ENCODE data around the gene ATXN2L.

ATXN2L gene

DNA sequence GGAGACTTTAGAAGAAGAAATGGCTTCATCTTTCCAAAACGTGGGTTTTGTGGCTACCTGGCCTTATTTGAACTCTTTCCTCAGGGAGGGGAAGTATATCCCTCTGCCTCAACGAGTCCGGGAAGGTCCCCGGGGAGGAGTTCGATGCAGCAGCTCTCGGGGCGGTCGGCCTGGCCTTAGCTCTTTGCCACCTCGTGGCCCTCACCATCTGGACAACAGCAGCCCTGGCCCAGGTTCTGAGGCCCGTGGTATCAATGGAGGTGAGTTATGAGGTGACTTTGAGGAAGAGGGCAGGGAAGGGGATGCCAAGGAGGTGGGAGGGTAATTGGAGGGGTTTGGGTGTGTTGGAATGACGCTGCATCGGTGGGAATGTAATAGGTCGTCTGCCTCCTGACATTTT, 7.7 kb downstream of the ATXN2L start:
- peaks cover 100% of the 10 kb centered on the region for H3K36me3 Mint-ChIP-seq (ENCODE audit: low read depth)

DNA sequence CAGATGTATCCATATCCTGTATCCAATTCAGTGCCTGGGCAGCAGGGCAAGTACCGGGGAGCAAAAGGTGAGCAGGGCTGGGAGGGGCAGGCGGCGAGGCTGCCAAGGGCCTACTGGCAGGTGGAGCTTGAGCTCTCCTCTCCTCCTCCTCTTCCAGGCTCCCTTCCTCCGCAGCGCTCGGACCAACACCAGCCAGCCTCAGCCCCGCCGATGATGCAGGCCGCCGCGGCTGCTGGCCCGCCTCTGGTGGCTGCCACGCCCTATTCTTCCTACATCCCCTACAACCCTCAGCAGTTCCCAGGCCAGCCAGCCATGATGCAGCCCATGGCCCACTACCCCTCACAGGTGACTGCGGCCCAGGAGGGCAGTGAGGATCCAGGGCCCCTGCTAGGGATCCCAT, 11.6 kb downstream of the ATXN2L start:
- Mint-ChIP-seq H3K27me3 (no peaks in the 10 kb centered on the region), H3K36me3 (ENCODE audit: low read depth) (peaks cover 99% of the 10 kb centered on the region), H3K9me3 (no peaks in the 10 kb centered on the region), H3K27ac (peak overlapping the region; percentile 66), H3K4me3 (no peak overlapping the region), H3K4me1 (ENCODE audit: low read depth) (peaks cover 28% of the 10 kb centered on the region)
- DNase-seq, result no peak

More for the DNA sequence above, 7.7 kb downstream of the ATXN2L start:
- H3K4me1 Mint-ChIP-seq (ENCODE audit: low read depth), result peaks cover 34% of the 10 kb centered on the region
- H3K9me3 Mint-ChIP-seq, result no peaks in the 10 kb centered on the region
- H3K27me3 Mint-ChIP-seq, result no peaks in the 10 kb centered on the region
- H3K4me3 Mint-ChIP-seq, result no peak overlapping the region
- peak overlapping the region; percentile 64 for H3K27ac Mint-ChIP-seq
- no peak for DNase-seq

DNA sequence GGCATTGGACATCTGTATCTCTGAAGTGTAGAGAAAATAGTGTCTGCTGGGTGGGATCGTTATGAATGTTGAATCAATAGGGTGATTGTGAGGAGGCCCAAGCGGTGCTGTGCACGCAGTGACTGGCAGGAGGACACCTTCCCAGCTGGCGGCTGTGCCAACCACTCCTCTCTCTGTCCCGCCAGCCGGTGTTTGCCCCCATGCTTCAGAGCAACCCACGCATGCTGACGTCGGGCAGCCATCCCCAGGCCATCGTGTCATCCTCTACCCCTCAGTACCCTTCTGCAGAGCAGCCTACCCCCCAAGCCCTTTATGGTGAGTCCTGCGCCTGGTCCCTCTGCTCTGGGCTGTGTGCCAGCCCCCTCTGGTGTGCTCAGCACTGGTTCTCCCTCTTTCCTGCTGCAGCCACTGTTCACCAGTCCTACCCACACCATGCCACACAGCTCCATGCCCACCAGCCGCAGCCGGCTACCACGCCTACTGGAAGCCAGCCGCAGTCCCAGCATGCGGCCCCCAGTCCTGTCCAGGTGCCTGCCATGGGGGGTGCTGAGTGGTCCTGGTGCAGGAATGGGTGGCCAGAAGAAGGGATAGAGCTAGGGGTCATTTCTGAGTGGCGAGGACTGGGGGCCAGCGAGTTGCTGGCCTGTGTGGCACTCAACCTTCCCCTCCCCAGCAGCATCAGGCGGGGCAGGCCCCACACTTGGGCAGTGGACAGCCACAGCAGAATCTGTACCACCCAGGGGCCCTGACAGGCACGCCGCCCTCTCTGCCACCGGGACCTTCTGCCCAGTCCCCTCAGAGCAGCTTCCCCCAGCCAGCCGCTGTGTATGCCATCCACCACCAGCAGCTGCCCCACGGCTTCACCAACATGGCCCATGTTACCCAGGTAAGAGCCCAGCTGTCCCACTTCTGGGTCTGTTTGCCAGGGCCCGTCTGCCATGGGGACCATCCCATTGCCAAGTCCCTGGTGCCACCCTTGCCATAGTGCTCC, 12.4 kb downstream of the ATXN2L start:
- peak overlapping the region; percentile 66 for H3K27ac Mint-ChIP-seq
- H3K36me3 Mint-ChIP-seq (ENCODE audit: low read depth), result peaks cover 99% of the 10 kb centered on the region
- H3K4me3 Mint-ChIP-seq, result no peak overlapping the region
- H3K4me1 Mint-ChIP-seq (ENCODE audit: low read depth), result peaks cover 23% of the 10 kb centered on the region
- no peak for DNase-seq
- no peaks in the 10 kb centered on the region for H3K9me3 Mint-ChIP-seq
- H3K27me3 Mint-ChIP-seq, result no peaks in the 10 kb centered on the region

DNA sequence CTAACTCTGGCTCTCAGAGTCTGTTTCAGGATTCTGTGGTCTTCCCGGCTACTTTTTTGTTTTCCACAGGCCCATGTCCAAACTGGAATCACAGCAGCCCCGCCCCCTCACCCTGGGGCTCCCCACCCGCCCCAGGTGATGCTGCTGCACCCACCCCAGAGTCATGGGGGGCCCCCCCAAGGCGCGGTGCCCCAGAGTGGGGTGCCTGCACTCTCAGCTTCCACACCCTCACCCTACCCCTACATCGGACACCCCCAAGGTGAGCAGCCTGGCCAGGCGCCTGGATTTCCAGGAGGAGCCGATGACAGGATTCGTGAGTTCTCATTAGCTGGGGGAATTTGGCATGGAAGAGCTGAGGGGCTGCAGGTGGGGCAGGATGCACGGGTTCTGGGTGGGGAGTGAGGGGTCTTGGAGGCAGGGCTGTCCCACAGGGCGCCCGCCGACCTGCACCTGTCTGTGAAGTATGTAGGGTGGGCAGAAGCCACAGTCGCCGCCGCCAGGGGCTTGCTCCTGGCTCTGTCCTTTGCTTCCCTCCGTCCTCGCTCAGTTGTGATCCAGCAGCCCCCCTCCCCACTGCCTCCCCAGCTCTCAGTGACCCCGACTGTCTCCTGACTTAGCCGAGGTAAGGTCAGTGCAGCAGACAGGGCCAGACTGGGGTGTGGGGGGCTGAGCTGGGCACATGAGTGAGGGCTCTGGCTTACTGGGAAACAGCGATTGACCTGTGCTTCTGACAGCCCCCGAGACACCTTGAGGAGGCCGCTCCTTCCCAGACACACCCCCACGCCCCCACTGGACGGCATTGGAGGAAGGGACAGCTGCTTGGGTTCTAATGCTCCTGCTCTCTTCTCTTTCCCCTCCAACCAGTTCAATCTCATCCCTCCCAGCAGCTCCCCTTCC, 13.3 kb downstream of the ATXN2L start:
- H3K27me3 Mint-ChIP-seq, result no peaks in the 10 kb centered on the region
- no peaks in the 10 kb centered on the region for H3K9me3 Mint-ChIP-seq
- no peak overlapping the region for H3K4me3 Mint-ChIP-seq
- H3K36me3 Mint-ChIP-seq (ENCODE audit: low read depth), result peaks cover 96% of the 10 kb centered on the region
- H3K4me1 Mint-ChIP-seq (ENCODE audit: low read depth), result peaks cover 22% of the 10 kb centered on the region
- no peak for DNase-seq
- H3K27ac Mint-ChIP-seq, result peak overlapping the region; percentile 67

DNA sequence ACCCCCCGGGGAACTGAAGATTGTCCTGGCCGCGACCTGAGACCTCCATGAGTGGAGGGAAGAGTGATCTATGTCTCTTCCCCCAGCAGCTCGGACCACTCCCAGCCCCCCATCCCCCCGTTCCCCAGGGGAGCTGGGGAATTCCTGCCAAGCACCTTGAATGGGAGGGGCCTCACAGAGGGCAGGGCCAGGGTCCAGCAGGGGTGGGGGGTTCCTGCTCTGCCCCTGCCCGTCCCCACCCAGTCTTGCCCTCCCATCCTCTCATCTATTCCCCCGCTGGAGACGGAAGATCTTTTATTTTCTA, 13.9 kb downstream of the ATXN2L start:
- Mint-ChIP-seq H3K27ac (peak overlapping the region; percentile 67), H3K4me1 (ENCODE audit: low read depth) (peaks cover 22% of the 10 kb centered on the region), H3K9me3 (no peaks in the 10 kb centered on the region), H3K4me3 (no peak overlapping the region), H3K27me3 (no peaks in the 10 kb centered on the region), H3K36me3 (ENCODE audit: low read depth) (peaks cover 96% of the 10 kb centered on the region)
- no peak for DNase-seq

DNA sequence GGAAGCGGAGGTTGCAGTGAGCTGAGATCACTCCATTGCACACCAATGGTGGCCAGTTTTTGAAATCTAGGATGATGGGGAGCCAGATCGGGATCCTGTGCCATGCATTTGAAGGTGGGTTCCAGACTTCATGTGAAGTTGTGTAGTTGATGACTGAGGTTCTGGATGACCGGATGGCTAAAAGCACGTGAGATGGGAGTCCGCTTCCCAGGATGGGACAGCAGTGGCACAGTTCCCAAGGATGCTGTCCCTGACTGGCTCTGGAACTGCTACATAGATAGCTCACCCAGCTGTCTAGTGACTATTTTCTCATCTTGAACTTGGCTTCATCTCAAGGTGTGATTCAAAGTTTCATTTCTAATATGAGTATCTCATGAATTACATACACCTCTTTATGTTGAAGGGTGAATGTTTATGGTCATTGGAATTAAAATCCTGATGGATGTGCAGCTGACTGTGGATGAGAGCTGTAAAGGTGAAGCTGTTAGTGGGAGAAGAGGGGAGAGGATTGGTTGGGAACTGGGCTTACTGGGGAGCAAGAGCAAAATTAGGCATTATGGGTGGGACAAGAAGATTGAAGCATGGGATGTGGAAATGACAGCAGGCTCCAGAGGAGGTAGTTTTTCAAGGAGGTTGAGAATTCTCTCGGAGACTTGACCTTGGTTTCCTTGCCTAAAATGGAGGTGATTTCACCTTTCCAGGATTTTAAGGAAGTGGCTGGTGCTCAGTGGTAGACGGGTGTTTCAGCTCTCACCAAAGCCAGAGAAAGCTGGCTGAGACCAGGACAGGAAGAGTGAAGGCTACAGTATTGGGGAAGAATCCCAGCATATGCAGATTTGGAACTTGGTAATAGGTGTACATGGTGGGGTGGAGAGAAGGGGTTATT, 15.1 kb downstream of the ATXN2L start:
- Mint-ChIP-seq H3K27ac (peak overlapping the region; percentile 81), H3K4me3 (no peak overlapping the region), H3K36me3 (ENCODE audit: low read depth) (peaks cover 96% of the 10 kb centered on the region), H3K9me3 (no peaks in the 10 kb centered on the region), H3K4me1 (ENCODE audit: low read depth) (peaks cover 20% of the 10 kb centered on the region), H3K27me3 (no peaks in the 10 kb centered on the region)
- DNase-seq, result no peak

DNA sequence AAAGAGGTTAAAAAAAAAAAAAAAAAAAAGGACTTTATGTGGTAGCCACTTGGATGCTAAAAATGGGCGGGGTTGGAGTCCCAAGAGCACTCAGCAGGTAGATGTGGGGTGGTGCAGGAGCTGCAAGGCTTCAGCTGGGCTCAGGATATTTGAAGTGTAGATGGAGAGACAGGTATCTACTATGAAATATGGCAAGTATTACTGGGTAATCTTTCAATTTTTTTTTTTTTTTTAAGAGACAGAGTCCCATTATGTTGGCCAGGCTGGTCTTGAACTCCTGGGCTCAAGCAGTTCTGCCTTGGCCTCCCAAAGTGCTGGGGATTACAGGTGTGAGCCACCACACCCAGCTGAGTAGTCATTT, 15.7 kb downstream of the ATXN2L start:
- no peaks in the 10 kb centered on the region for H3K27me3 Mint-ChIP-seq
- H3K36me3 Mint-ChIP-seq (ENCODE audit: low read depth), result peaks cover 96% of the 10 kb centered on the region
- H3K4me1 Mint-ChIP-seq (ENCODE audit: low read depth), result peaks cover 23% of the 10 kb centered on the region
- H3K9me3 Mint-ChIP-seq, result no peaks in the 10 kb centered on the region
- DNase-seq, result no peak
- peak overlapping the region; percentile 81 for H3K27ac Mint-ChIP-seq
- H3K4me3 Mint-ChIP-seq, result no peak overlapping the region

DNA sequence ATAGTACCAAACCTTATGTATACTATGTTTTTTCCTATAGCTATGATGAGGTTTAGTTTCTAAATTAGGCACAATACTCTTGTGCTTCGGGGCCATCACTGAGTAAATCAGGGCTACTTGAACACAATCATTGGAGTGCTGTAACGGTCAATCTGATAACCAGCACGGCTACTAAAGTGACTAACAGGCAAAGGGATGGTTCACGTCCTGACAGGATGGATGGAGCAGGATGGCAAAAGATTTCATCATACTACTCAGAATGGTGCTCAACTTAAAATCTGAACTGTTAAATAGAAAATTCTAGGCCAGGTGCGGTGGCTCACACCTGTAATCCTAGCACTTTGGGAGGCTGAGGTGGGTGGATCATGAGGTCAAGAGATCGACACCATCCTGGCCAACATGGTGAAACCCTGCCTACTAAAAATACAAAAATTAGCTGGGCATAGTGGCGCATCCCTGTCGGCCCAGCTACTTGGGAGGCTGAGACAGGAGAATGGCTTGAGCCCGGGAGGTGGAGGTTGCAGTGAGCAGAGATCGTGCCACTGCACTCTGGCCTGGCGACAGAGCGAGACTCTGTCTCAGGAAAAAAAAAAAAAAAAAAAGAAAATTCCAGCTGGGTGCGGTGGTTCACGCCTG, 16.3 kb downstream of the ATXN2L start:
- peaks cover 96% of the 10 kb centered on the region for H3K36me3 Mint-ChIP-seq (ENCODE audit: low read depth)
- no peaks in the 10 kb centered on the region for H3K9me3 Mint-ChIP-seq
- no peak overlapping the region for H3K4me3 Mint-ChIP-seq
- peaks cover 24% of the 10 kb centered on the region for H3K4me1 Mint-ChIP-seq (ENCODE audit: low read depth)
- no peak for DNase-seq
- H3K27me3 Mint-ChIP-seq, result no peaks in the 10 kb centered on the region
- peak overlapping the region; percentile 81 for H3K27ac Mint-ChIP-seq

DNA sequence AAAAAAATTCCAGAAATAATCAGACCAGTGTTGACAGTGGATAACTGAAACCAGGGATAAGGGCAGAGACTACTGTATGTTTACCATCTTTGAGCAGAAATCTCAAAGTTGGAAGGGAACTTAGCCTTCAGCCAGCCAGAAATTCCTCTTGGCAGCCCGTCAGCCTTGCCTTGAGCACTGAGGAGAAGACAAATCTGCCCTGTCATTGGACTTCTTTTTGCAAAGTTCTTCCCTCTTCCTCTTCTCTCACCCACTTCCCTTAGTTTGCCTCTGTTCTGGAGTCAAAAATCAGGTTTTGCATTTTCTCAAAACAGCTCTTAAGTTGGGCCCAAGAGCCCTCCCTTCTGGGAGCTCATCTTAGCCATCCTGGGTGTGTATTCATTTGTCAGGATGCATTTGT, 17.1 kb downstream of the ATXN2L start:
- Mint-ChIP-seq H3K27ac (peak overlapping the region; percentile 77), H3K4me1 (ENCODE audit: low read depth) (peaks cover 32% of the 10 kb centered on the region), H3K9me3 (no peaks in the 10 kb centered on the region), H3K27me3 (no peaks in the 10 kb centered on the region), H3K4me3 (no peak overlapping the region), H3K36me3 (ENCODE audit: low read depth) (peaks cover 96% of the 10 kb centered on the region)
- no peak for DNase-seq

DNA sequence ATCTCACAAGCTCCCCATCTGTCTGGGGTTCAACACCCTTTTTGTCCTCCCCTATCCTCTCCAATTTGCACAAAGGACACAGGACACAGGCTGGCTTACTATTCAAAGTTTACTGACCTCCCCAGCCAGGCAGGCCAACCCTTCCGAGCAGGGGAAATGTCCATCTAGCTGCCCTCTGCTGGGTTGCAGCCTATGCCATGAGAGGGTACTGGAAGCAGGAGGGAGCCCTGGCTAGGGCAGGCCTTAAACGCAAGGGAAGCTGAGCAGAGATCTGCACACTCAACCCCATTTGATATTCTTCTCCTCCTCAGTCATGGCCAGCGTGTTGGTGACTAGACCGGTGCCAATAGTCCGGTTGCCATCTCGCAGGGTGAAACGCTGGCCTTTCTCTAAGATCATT, 19.9 kb downstream of the ATXN2L start:
- Mint-ChIP-seq H3K9me3 (no peaks in the 10 kb centered on the region), H3K4me1 (ENCODE audit: low read depth) (peaks cover 33% of the 10 kb centered on the region), H3K27me3 (no peaks in the 10 kb centered on the region), H3K4me3 (no peak overlapping the region), H3K27ac (peak overlapping the region; percentile 57), H3K36me3 (ENCODE audit: low read depth) (peaks cover 89% of the 10 kb centered on the region)
- no peak for DNase-seq

DNA sequence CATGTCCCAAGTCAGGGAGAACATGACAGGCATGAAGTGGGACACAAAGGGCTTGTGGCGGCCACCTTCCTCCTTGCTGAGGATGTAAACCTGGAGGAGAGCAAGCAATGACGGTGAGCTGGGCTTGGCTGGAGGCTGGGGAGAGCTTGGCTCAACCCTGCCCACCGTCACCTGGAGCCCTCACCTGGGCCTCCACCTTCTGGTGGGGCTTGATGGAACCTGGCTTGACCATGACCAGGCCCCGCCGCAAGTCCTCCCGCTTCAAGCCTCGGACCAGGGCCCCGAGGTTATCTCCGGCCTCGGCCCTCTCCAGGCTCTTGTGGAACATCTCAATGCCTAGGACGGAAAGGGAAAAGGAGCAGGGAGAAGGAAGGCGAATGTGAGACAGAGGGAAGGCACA, 21.0 kb downstream of the ATXN2L start:
- H3K27ac Mint-ChIP-seq, result peak overlapping the region; percentile 97
- H3K27me3 Mint-ChIP-seq, result no peaks in the 10 kb centered on the region
- H3K4me1 Mint-ChIP-seq (ENCODE audit: low read depth), result peaks cover 28% of the 10 kb centered on the region
- no peak for DNase-seq
- no peaks in the 10 kb centered on the region for H3K9me3 Mint-ChIP-seq
- peak overlapping the region; percentile 98 for H3K4me3 Mint-ChIP-seq
- peaks cover 79% of the 10 kb centered on the region for H3K36me3 Mint-ChIP-seq (ENCODE audit: low read depth)

DNA sequence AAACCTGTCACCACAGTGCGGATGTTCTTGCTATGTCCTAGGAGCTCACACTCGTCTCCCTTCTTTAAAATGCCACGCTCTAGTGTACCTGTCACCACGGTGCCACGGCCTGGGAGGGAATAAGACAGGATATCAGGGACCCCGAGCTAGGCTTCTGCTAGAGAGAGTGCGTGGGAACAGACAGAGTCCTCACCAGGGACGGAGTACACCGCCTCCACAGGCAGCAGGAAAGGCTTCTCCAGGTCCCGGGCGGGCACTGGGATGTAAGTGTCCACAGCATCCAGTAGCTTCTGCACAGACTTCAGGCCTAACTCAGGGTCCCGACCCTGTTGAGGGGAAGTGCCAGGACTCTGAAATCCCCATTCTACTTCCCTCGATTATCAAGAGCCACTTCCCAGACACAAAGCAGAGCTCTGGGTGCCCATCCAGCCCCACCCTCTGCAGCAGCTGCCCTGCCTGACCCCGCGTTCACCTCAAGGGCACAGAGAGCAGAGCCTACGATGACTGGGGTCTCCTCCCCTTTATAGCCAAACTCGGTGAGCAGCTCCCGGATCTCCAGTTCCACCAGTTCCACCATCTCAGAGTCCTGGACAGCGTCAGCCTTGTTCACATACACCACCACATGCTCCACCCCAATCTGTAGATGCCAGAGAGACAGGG, 21.6 kb downstream of the ATXN2L start:
- no peak for DNase-seq
- Mint-ChIP-seq H3K4me3 (peak overlapping the region; percentile 98), H3K9me3 (no peaks in the 10 kb centered on the region), H3K27ac (peak overlapping the region; percentile 97), H3K36me3 (ENCODE audit: low read depth) (peaks cover 73% of the 10 kb centered on the region), H3K27me3 (no peaks in the 10 kb centered on the region), H3K4me1 (ENCODE audit: low read depth) (peaks cover 28% of the 10 kb centered on the region)

DNA sequence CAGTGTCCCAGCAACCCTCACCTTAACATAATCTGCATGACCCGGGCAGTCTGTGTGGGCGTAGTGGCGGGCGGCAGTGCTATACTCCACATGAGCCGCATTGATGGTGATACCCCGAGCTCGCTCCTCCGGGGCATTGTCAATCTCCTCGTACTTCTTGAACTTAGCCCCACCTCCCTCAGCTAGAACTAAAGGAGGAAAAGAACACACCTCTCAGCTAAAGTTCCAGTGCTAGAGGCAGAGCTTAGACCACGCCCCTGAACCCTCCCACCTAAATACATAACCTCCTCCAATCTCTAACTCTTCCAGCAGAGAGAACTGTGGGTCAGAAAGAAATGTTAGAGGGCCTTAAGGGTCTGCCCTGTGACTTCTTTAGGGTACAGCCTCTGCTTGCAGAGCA, 22.5 kb downstream of the ATXN2L start:
- H3K36me3 Mint-ChIP-seq (ENCODE audit: low read depth), result peaks cover 67% of the 10 kb centered on the region
- peak overlapping the region; percentile 98 for H3K4me3 Mint-ChIP-seq
- H3K4me1 Mint-ChIP-seq (ENCODE audit: low read depth), result peaks cover 29% of the 10 kb centered on the region
- H3K27ac Mint-ChIP-seq, result peak overlapping the region; percentile 97
- no peaks in the 10 kb centered on the region for H3K9me3 Mint-ChIP-seq
- no peak for DNase-seq
- no peaks in the 10 kb centered on the region for H3K27me3 Mint-ChIP-seq
